ENCODE results near the gene ZNF324B.
A peak's percentile ranks its signal among the peaks of the same experiment; 100 is the strongest.

The ZNF324B gene

GRCh38 chr19:58460039-58460438, 8.6 kb downstream of the ZNF324B start:
- H3K4me3 ChIP-seq (ENCODE audit: insufficient read depth, low read length, poor library complexity, severe bottlenecking): no peak overlapping the region
- no peak overlapping the region for H3K27ac ChIP-seq (ENCODE audit: low read depth, low read length)
- no peaks in the 10 kb centered on the region for H3K9me2 ChIP-seq (replicated peaks; ENCODE audit: insufficient read depth, low read length)
- H3K27me3 ChIP-seq (ENCODE audit: low read length): no peaks in the 10 kb centered on the region
- H3F3A ChIP-seq (ENCODE audit: insufficient read depth): no peaks in the 10 kb centered on the region
- TF ChIP-seq CTCF (IDR thresholded peaks at IDR 0.05; ENCODE audit: insufficient read depth, low read length, poor library complexity, severe bottlenecking) (no peak), EZH2phosphoT487 (conservative IDR thresholded peaks at IDR 0.05; ENCODE audit: low read length) (no peak)
- no peaks in the 10 kb centered on the region for H3K36me3 ChIP-seq (ENCODE audit: low read length)
- H3K9me3 ChIP-seq (ENCODE audit: insufficient read depth, low read length): no peaks in the 10 kb centered on the region
- H2AFZ ChIP-seq (ENCODE audit: low read depth, low read length, severe bottlenecking): no peak overlapping the region
- H3K4me2 ChIP-seq (ENCODE audit: low read depth, low read length, poor library complexity, severe bottlenecking): no peak overlapping the region
- H3K9ac ChIP-seq (ENCODE audit: low read length): no peak overlapping the region
- H3K79me2 ChIP-seq (ENCODE audit: insufficient read depth, low read length): no peaks in the 10 kb centered on the region
- no peaks in the 10 kb centered on the region for H4K20me1 ChIP-seq (ENCODE audit: low read depth, low read length)

GRCh38 chr19:58466089-58466759, 14.8 kb downstream of the ZNF324B start:
- Histone ChIP-seq H3K4me3 (ENCODE audit: insufficient read depth, low read length, poor library complexity, severe bottlenecking) (peak overlapping the region; percentile 55), H3K27me3 (ENCODE audit: low read length) (no peaks in the 10 kb centered on the region), H4K20me1 (ENCODE audit: low read depth, low read length) (no peaks in the 10 kb centered on the region), H3F3A (ENCODE audit: insufficient read depth) (no peaks in the 10 kb centered on the region), H3K79me2 (ENCODE audit: insufficient read depth, low read length) (peaks cover 7% of the 10 kb centered on the region), H3K9me3 (ENCODE audit: insufficient read depth, low read length) (no peaks in the 10 kb centered on the region), H3K36me3 (ENCODE audit: low read length) (no peaks in the 10 kb centered on the region), H2AFZ (ENCODE audit: low read depth, low read length, severe bottlenecking) (peak overlapping the region; percentile 83), H3K9ac (ENCODE audit: low read length) (peak overlapping the region; percentile 75), H3K27ac (ENCODE audit: low read depth, low read length) (no peak overlapping the region), H3K4me2 (ENCODE audit: low read depth, low read length, poor library complexity, severe bottlenecking) (peak overlapping the region; percentile 79), H3K9me2 (replicated peaks; ENCODE audit: insufficient read depth, low read length) (no peaks in the 10 kb centered on the region)
- no peak for TF ChIP-seq EZH2phosphoT487 (conservative IDR thresholded peaks at IDR 0.05; ENCODE audit: low read length)
- no peak for TF ChIP-seq CTCF (IDR thresholded peaks at IDR 0.05; ENCODE audit: insufficient read depth, low read length, poor library complexity, severe bottlenecking)

- TF ChIP-seq CTCF (IDR thresholded peaks at IDR 0.05; ENCODE audit: insufficient read depth, low read length, poor library complexity, severe bottlenecking) (no peak), EZH2phosphoT487 (conservative IDR thresholded peaks at IDR 0.05; ENCODE audit: low read length) (no peak)
- Histone ChIP-seq H3K27ac (ENCODE audit: low read depth, low read length) (peak within 1 kb of the TSS; percentile 12; the same call in 1 of the 2 replicates), H3K9me2 (replicated peaks; ENCODE audit: insufficient read depth, low read length) (no peaks in the 10 kb centered on the region)
Measured at GRCh38 chr19:58466760-58467589, 15.6 kb downstream of the ZNF324B start, which contains the start of gene ZNF324. Gene ZNF324 (plus strand): TSS chr19:58467080. CDS start chr19:58469186, 2,106 bp downstream.

More at GRCh38 chr19:58466760-58467589, 15.6 kb downstream of the ZNF324B start, which contains the start of gene ZNF324:
- no peaks in the 10 kb centered on the region for H4K20me1 ChIP-seq (ENCODE audit: low read depth, low read length)
- no peaks in the 10 kb centered on the region for H3K36me3 ChIP-seq (ENCODE audit: low read length)
- H3K4me2 ChIP-seq (ENCODE audit: low read depth, low read length, poor library complexity, severe bottlenecking): peak within 1 kb of the TSS; percentile 79
- H3K9me3 ChIP-seq (ENCODE audit: insufficient read depth, low read length): no peaks in the 10 kb centered on the region
- H3K4me3 ChIP-seq (ENCODE audit: insufficient read depth, low read length, poor library complexity, severe bottlenecking): peak within 1 kb of the TSS; percentile 68
- H3F3A ChIP-seq (ENCODE audit: insufficient read depth): no peaks in the 10 kb centered on the region
- H2AFZ ChIP-seq (ENCODE audit: low read depth, low read length, severe bottlenecking): peak within 1 kb of the TSS; percentile 83
- H3K79me2 ChIP-seq (ENCODE audit: insufficient read depth, low read length): peaks cover 7% of the 10 kb centered on the region
- no peaks in the 10 kb centered on the region for H3K27me3 ChIP-seq (ENCODE audit: low read length)
- peak within 1 kb of the TSS; percentile 75 for H3K9ac ChIP-seq (ENCODE audit: low read length)

All from SU-DHL-6 (cell line).